PC-9 (cell line): ENCODE data around the gene TSFM.

Source experiments
- EZH2 ChIP-seq: fragments of 200-600 bp; sonication (generic); IDR thresholded peaks from 2 replicates; pipeline ENCODE4 v1.8.0; 2017; ENCODE audit warnings: antibody characterized with exemption, low read depth
- TF ChIP-seq, protein P1 (sequence below): fragments of 200-600 bp; sonication (generic); conservative IDR thresholded peaks from 2 replicates; pipeline ENCODE4 v1.6.1; 2017; ENCODE audit warnings: mixed run types, antibody characterized with exemption, mild to moderate bottlenecking, moderate library complexity

DNA sequence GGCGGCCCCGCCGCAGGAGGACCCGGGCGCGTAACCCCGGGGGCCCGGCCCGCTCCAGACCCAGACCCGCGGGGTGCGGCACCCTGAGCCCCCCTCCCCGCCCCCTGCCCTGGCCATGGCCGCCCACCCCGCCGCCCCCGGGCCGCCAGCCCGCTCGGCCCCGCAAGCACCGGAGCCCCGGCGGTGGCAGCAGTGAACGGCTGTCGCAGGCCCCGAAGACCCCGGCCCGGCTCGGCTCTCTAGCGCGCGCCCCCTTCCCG is 27.5 kb upstream of the TSFM start:
- TF ChIP-seq, protein P1, sequence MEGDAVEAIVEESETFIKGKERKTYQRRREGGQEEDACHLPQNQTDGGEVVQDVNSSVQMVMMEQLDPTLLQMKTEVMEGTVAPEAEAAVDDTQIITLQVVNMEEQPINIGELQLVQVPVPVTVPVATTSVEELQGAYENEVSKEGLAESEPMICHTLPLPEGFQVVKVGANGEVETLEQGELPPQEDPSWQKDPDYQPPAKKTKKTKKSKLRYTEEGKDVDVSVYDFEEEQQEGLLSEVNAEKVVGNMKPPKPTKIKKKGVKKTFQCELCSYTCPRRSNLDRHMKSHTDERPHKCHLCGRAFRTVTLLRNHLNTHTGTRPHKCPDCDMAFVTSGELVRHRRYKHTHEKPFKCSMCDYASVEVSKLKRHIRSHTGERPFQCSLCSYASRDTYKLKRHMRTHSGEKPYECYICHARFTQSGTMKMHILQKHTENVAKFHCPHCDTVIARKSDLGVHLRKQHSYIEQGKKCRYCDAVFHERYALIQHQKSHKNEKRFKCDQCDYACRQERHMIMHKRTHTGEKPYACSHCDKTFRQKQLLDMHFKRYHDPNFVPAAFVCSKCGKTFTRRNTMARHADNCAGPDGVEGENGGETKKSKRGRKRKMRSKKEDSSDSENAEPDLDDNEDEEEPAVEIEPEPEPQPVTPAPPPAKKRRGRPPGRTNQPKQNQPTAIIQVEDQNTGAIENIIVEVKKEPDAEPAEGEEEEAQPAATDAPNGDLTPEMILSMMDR, result no peak
- no peak for TF ChIP-seq EZH2
